GM18508 (cell line): Measurements from ENCODE around the gene AP2A1.

Experiments
- ATAC-seq: cut with Tn5 transposase; IDR thresholded peaks from one replicate; pipeline ENCODE4 v1.9.1; 2021; ENCODE audit warnings: moderate number of reproducible peaks; ENCODE audit not compliant: insufficient read depth, unreplicated experiment

AP2A1 gene

GRCh38 chr19:49851456-49852259 lies 84.9 kb downstream of the AP2A1 start:
- no peak for ATAC-seq

DNA sequence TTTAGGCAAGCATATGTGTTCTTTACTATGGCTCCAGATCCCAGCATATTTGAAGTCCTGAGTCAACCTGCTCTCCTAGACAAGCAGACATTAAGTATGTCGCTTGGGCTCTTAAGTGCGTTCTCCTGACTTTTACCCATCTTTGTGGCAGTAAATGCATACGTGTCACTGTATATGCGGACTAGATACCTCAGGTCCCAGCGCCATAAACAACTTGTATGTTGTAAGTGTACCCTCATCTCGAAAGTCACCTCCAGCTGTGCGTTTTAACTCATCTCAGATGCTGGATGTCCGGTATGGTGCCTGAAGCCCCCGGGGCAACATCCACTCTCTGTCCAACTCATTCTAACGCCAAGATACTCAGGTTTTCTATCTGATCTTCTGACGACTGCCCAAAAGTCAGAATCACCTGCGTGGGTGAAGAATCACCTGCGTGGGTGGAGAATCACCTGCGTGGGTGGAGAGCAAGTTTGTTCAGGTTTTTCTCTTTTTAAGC lies 85.9 kb downstream of the AP2A1 start:
- no peak for ATAC-seq

GRCh38 chr19:49853852-49854377 lies 87.1 kb downstream of the AP2A1 start:
- ATAC-seq, result no peak

DNA sequence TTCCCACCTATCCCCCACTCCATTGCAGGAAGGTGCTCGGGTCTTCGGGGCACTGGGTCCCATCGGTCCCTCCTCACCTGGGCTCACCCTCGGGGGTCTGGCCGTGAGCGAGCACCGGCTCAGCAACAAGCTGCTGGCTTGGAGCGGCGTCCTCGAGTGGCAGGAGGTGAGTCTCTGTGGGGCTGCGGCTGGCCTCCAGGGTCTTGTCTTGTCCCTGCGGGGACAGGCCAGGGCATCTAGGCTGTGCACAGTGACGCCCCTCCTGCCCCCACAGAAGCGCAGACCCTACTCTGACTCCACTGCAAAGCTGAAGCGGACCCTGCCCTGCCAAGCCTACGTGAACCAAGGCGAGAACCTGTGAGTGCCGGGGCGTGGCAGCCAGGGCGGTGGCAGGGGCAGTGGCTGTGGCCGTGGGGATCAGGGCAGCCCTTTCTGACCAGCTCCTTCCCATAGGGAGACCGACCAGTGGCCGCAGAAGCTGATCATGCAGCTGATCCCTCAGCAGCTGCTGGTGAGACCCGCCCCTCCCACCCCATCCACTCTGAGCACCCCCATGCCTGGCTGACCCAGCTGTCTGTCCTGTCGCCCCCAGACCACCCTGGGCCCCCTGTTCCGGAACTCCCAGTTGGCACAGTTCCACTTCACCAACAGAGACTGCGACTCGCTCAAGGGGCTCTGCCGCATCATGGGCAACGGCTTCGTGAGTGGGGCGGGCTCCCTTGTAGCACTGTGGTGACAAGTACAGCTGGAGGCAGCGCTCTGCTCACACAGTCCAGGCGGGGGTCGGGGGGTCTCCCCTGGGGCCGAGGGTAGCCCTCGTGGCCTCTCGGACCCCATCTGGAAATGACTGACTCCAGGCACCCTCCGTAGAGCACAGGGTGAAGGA lies 87.8 kb downstream of the AP2A1 start:
- ATAC-seq, result no peak

GRCh38 chr19:49855277-49855675 lies 88.5 kb downstream of the AP2A1 start:
- ATAC-seq, result no peak

DNA sequence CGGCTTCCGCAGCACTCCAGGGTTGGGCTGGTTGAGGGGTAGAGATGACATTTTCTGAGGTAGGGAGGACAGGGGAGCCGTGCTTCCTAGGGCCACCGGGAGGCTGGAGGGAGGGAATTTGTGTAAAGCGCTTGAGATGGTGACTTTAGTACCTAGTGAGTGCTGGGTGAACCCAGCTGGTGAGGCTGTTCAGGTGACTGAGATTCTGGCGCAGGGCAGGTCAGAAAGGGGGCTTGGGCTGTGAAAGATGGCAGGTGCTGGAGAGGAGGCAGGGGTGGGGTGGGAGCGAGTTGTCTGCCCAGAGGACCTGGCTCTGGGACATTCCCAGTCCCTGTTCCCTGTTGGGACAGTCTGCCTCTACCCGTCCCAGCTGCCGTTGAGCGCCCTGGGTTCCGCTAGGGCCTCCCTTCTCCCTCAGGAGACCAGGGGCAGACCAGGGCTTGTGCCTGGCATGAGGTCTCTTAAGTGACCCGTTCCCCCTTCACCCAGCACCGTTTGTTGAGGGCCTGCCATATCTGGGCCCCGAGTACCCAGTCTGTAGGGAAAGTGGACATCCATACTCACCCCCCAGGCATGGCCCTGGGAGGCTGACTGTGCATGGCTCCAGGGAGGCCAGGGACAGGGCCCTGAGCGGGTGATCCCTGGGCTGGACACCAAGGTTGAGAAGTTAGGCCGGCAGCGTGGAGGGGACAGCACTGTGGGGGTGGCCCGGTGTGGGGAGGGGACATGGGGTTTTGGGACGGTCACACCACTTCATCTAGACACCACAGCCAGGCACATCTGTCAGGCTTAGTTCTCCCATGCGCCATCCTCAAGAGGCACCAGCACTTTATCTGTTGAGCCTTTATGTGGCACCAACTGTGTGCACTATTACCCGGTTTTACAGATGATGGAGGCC lies 89.1 kb downstream of the AP2A1 start:
- ATAC-seq, result no peak

DNA sequence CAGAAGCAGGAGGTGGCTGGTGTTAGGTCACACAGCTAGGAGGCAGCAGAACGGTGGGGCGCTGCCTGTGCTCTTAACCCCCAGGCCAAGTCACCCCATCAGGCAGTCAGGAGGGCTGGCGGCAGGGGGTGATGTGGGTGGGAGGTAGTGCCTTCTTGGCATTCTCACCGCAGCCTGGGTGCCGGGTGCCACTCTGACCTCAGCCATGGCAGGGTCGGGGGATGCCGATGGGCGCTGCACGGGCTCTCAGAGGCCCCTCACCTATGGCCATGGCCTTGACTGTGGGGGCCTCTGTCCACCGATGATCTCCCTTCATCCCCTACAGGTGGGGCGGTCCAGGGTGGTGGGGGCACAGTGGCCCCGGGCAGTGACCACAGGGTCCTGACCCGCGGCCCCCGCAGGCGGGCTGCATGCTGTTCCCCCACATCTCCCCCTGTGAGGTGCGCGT lies 89.8 kb downstream of the AP2A1 start:
- no peak for ATAC-seq
